K562 (cell line): ENCODE data around the gene IL24. TPM values are rescaled to one million over a fixed set of nuclear protein-coding genes. Genes with fewer than 3 reads are reported as not detected.

Source experiments
- ATAC-seq: fragments of 200-7000 bp; cut with Tn5 transposase; 3 replicates; pipeline ENCODE4 v1.9.1; 2020; ENCODE audit warnings: moderate library complexity
- BruUV-seq: library from RNA; stranded (reverse); fragments of 400-500 nt; replicated peaks from 2 replicates; lab custom pipeline; 2021; lab: Mats Ljungman, UMichigan
- CTCF ChIA-PET: fragments of 300-600 bp; formaldehyde crosslinking; extraction: SDS; loops from one replicate; lab custom pipeline; 2021; ENCODE audit warnings: low intra/inter-chr PET ratio; lab: Yijun Ruan, JAX
- POLR2A ChIA-PET: fragments of 300-600, 350-650 bp; sonication (Branson Sonifier 250); formaldehyde crosslinking; extraction: SDS; loops from one replicate; lab custom pipeline; 2021; ENCODE audit warnings: antibody characterized with exemption, inconsistent platforms; lab: Yijun Ruan, JAX
- DNase-seq, 4 experiments: peaks; one replicate each; pipeline versions ENCODE4 v3.0.0 to v3.0.0-alpha.2; 2011 to 2018; ENCODE audit warnings: low spot score in 3 of 4, mixed read lengths in 3 of 4; ENCODE audit errors: extremely low read depth in 1 of 4
- FAIRE-seq: peaks from 2 replicates; lab custom pipeline; 2011; peaks lifted over from hg19 to GRCh38; lab: Jason Lieb, UNC
- H2AFZ ChIP-seq: 2 replicates; pipeline ENCODE4 v1.6.0; 2011; ENCODE audit warnings: low read depth, low read length, control low read depth, inconsistent platforms
- H3K27ac ChIP-seq: fragments of 200-600 bp; 3 replicates; pipeline ENCODE4 v1.8.0; 2011; ENCODE audit warnings: low read depth, mild to moderate bottlenecking, control low read depth, inconsistent platforms, low read length, moderate library complexity, mixed read lengths; ENCODE audit errors: extremely low read depth
- H3K27me3 ChIP-seq, 2 experiments: fragments of 300-600 bp in 1 of 2; 2 replicates in 1 of 2; 3 replicates in 1 of 2; pipeline versions ENCODE4 v1.6.0 to v1.8.0; 2011; ENCODE audit warnings: inconsistent platforms in 2 of 2, low read length in 2 of 2, mild to moderate bottlenecking in 1 of 2, mixed read lengths in 1 of 2, moderate library complexity in 1 of 2; ENCODE audit not compliant: control insufficient read depth in 2 of 2, insufficient read depth in 2 of 2
- H3K36me3 ChIP-seq: fragments of 300-600 bp; 3 replicates; pipeline ENCODE4 v1.8.0; 2011; ENCODE audit warnings: mild to moderate bottlenecking, low read length, inconsistent platforms; ENCODE audit not compliant: control insufficient read depth, insufficient read depth
- H3K4me1 ChIP-seq, 2 experiments: fragments of 200-600 bp in 1 of 2; replicated peaks in 1 of 2; 2 replicates in 1 of 2; 3 replicates in 1 of 2; pipeline versions ENCODE4 v1.5.1 to v1.8.0; 2011; ENCODE audit warnings: inconsistent platforms in 2 of 2, low read length in 2 of 2, mild to moderate bottlenecking in 1 of 2, mixed read lengths in 1 of 2, moderate library complexity in 1 of 2; ENCODE audit not compliant: control insufficient read depth in 2 of 2, insufficient read depth in 2 of 2
- H3K4me2 ChIP-seq: 2 replicates; pipeline ENCODE4 v1.6.1; 2011; ENCODE audit warnings: low read length, control low read depth, inconsistent platforms, mixed read lengths; ENCODE audit not compliant: insufficient read depth
- H3K4me3 ChIP-seq: fragments of 200-600 bp; sonication (generic), shearing (Covaris generic); 2 replicates; pipeline ENCODE4 v1.5.1; 2016; ENCODE audit warnings: control low read depth, inconsistent platforms
- H3K79me2 ChIP-seq: fragments of 200-600 bp; 3 replicates; pipeline ENCODE4 v1.8.0; 2011; ENCODE audit warnings: low read length, inconsistent platforms; ENCODE audit not compliant: control insufficient read depth, insufficient read depth
- H3K9ac ChIP-seq, 2 experiments: 2 replicates each; pipeline versions ENCODE4 v1.6.0 to v1.6.1; 2011; ENCODE audit warnings: low read depth in 2 of 2, low read length in 2 of 2, control low read depth in 1 of 2, inconsistent platforms in 1 of 2, mild to moderate bottlenecking in 1 of 2, mixed read lengths in 1 of 2; ENCODE audit not compliant: insufficient read depth in 1 of 2
- H3K9me1 ChIP-seq: one replicate; pipeline ENCODE4 v1.6.0; 2011; ENCODE audit warnings: inconsistent platforms, mild to moderate bottlenecking, low read length, moderate library complexity; ENCODE audit not compliant: control insufficient read depth, insufficient read depth
- H3K9me3 ChIP-seq: replicated peaks from 2 replicates; pipeline ENCODE4 v1.5.1; 2011; ENCODE audit warnings: low read depth, low read length, inconsistent platforms; ENCODE audit not compliant: control insufficient read depth, insufficient read depth
- H4K20me1 ChIP-seq: replicated peaks from 2 replicates; pipeline ENCODE4 v1.6.1; 2011; ENCODE audit warnings: low read length, inconsistent platforms, mixed read lengths; ENCODE audit not compliant: control insufficient read depth, insufficient read depth
- ELF2 ChIP-seq: fragments of 250-450 bp; sonication (Bioruptor Pico); IDR thresholded peaks from 2 replicates; pipeline ENCODE4 v1.5.0; 2021; ENCODE audit warnings: mild to moderate bottlenecking
- FOXA3 ChIP-seq, 2 experiments: fragments of 450-650 bp in 1 of 2; sonication (generic) in 1 of 2; formaldehyde crosslinking; IDR thresholded peaks in 1 of 2; conservative IDR thresholded peaks in 1 of 2; 2 replicates each; pipeline versions ENCODE4 v1.4.0 to v1.8.0; 2020 to 2022; ENCODE audit warnings: mild to moderate bottlenecking in 2 of 2, missing genetic modification reagents in 1 of 2
- IFI16 ChIP-seq: fragments of 250-450 bp; sonication (Bioruptor Pico); IDR thresholded peaks from 2 replicates; pipeline ENCODE4 v2.1.2; 2022; ENCODE audit warnings: mild to moderate bottlenecking, inconsistent platforms
- KLF10 ChIP-seq: fragments of 250-450 bp; sonication (Bioruptor Pico); IDR thresholded peaks from 2 replicates; pipeline ENCODE4 v1.6.1; 2021; ENCODE audit warnings: matching md5 sums
- PCBP2 ChIP-seq: fragments of 200-400 bp; formaldehyde crosslinking; IDR thresholded peaks from 2 replicates; pipeline ENCODE4 v1.6.1; 2018; ENCODE audit warnings: low read length, low read depth, mild to moderate bottlenecking, moderate library complexity; ENCODE audit not compliant: poor library complexity, severe bottlenecking
- PHB ChIP-seq: fragments of 250-450 bp; sonication (Bioruptor Pico); IDR thresholded peaks from 2 replicates; pipeline ENCODE4 v1.5.0; 2021
- PHTF2 ChIP-seq: fragments of 250-450 bp; sonication (Bioruptor Pico); IDR thresholded peaks from 2 replicates; pipeline ENCODE4 v1.5.0; 2021; ENCODE audit warnings: mild to moderate bottlenecking
- SIN3B ChIP-seq: fragments of 450-650 bp; IDR thresholded peaks from 2 replicates; pipeline ENCODE4 v1.6.1; 2017; ENCODE audit warnings: low read depth, mild to moderate bottlenecking, moderate library complexity
- SMAD3 ChIP-seq: fragments of 450-650 bp; formaldehyde crosslinking; conservative IDR thresholded peaks from 2 replicates; pipeline ENCODE4 v1.4.0; 2020; ENCODE audit warnings: mild to moderate bottlenecking
- STAG1 ChIP-seq: sonication (generic); formaldehyde crosslinking; IDR thresholded peaks from 2 replicates; pipeline ENCODE4 v1.5.0; 2020; ENCODE audit warnings: missing genetic modification reagents, borderline replicate concordance
- ZNF586 ChIP-seq: fragments of 450-650 bp; formaldehyde crosslinking; conservative IDR thresholded peaks from 2 replicates; pipeline ENCODE4 v1.4.0; 2020; ENCODE audit warnings: mild to moderate bottlenecking, moderate library complexity
- WGBS: fragments of 100-300 bp; shearing (Covaris generic); methylation state at CpG from one replicate; pipeline ENCODE4 v1.1.6; 2016; ENCODE audit warnings: low coverage, mixed read lengths; ENCODE audit not compliant: insufficient coverage; ENCODE audit errors: missing lambda C conversion rate; 5-methylcytosine and 5-hydroxymethylcytosine counted together
- in situ Hi-C: fragments of 300-500 bp; cut with MboI; formaldehyde crosslinking; loops from 4 replicates; pipeline ENCODE4 v1.15.0; 2018; ENCODE audit warnings: inconsistent platforms, mixed read lengths
- intact Hi-C: fragments of 100-400 bp; cut with micrococcal nuclease; formaldehyde crosslinking; loops from 2 replicates; pipeline ENCODE4 v1.14.2; 2022
- polyA plus RNA-seq, 8 experiments: library from polyadenylated mRNA; depleted of rRNA in 4 of 8; stranded (reverse) in 5 of 8; unstranded in 3 of 8; fragments of >200 nt; fragmentation: Nextera tagmentation in 2 of 8; fragmentation: Illumina TruSeq in 1 of 8; extraction: Ambion mirVana in 2 of 8; extraction: Trizol in 1 of 8; gene quantifications; 2 replicates each; pipeline versions ENCODE4 v1.2.1 to v1.2.3, GENCODE V29; 2011 to 2014; ENCODE audit warnings: inconsistent platforms in 1 of 8, missing spikeins in 1 of 8
- total RNA-seq, 7 experiments: library from RNA; depleted of rRNA in 6 of 7; stranded (reverse); fragments of >200 nt in 6 of 7; fragmentation: Illumina TruSeq in 2 of 7; extraction: Trizol in 2 of 7; gene quantifications; 2 replicates each; pipeline versions ENCODE4 v1.2.1 to v1.2.3, GENCODE V29; 2011 to 2021; ENCODE audit warnings: low replicate concordance in 1 of 7
- TF ChIP-seq, protein P1 (sequence below): fragments of 450-650 bp; IDR thresholded peaks from 2 replicates; pipeline ENCODE4 v1.6.1; 2016; ENCODE audit warnings: mild to moderate bottlenecking, moderate library complexity

The IL24 gene
- total and polyA plus RNA-seq, 9 of the 15 experiments (the other 6 are each of a cell fraction or from before 2014, with no cell fraction given), result 0.04 to 0.19 TPM; not detected in 7

DNA sequence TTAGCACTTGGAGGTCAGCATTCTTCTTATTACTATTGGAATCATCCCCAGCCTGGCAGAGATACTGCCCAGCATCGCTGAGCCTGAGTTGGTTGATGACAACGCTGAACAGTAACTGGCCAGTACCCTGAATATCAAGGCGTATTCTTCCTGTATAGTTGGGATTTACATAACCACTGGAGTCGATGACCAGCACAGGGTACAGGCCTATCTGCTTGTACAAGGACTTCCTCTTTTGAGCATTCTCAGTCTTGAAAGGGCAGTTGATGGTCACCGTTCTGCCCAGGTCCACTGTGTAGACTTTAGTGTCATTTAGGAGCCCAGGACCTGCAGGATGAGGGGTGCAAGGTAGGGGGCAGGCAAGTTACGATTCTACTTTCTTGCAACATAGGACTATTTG, 40.2 kb downstream of the IL24 start:
- ATAC-seq (no peak), DNase-seq (peak in 1 of 4 experiments; percentile 27), FAIRE-seq (no peak)
- intact Hi-C loops, result loop anchor here (5.0 kb wide), 1 partner anchor 560 kb away; the partner anchor contains the start of gene CR1
- CTCF ChIA-PET, result interaction anchor here (4.1 to 7.6 kb wide), 2 partner anchors 44 to 140 kb away, joined by 34 to 83 read pairs; no protein-coding TSS in a partner anchor
- Histone ChIP-seq H3K9me1 (no peaks in the 10 kb centered on the region), H3K79me2 (no peaks in the 10 kb centered on the region), H3K9ac (no peak overlapping the region), H3K4me2 (no peak overlapping the region), H2AFZ (no peak overlapping the region; the same call in 1 of the 2 replicates), H3K4me3 (no peak overlapping the region), H3K4me1 (peaks cover 23 to 27% of the 10 kb centered on the region in 2 experiments), H3K9me3 (no peaks in the 10 kb centered on the region), H3K36me3 (no peaks in the 10 kb centered on the region), H3K27me3 (peaks cover 0 to 1% of the 10 kb centered on the region in 2 experiments; a peak in 2 of 5 replicates), H3K27ac (no peak overlapping the region), H4K20me1 (no peaks in the 10 kb centered on the region)
- no TSS peak for BruUV-seq
- in situ Hi-C loops, result loop anchor here (10.0 kb wide), 1 partner anchor 137 kb away; no protein-coding TSS in a partner anchor
- POLR2A ChIA-PET, result interaction anchor here (1.3 to 2.3 kb wide), 2 partner anchors 9 to 35 kb away, joined by 3 to 12 read pairs; partner anchors contain the start of gene PIGR
- WGBS, result 38% methylated on average over 6 of the region's 6 CpGs
- no peak for TF ChIP-seq ZNF586 (CRISPR knock-in tag)
- TF ChIP-seq FOXA3 (CRISPR knock-in tag; conservative IDR thresholded peaks at IDR 0.05 in 1 of 2, IDR thresholded peaks at IDR 0.05 in 1 of 2), result no peak
- no peak for TF ChIP-seq PCBP2
- TF ChIP-seq IFI16 (CRISPR knock-in tag), result no peak
- TF ChIP-seq STAG1, result no peak
- TF ChIP-seq ELF2 (CRISPR knock-in tag), result 0 out of 2 replicates have a peak, but pooled peaks have one; percentile 11
- no peak for TF ChIP-seq SMAD3
- no peak for TF ChIP-seq KLF10 (CRISPR knock-in tag)
- TF ChIP-seq PHB (CRISPR knock-in tag), result 0 out of 2 replicates have a peak, but pooled peaks have one; percentile 11
- no peak for TF ChIP-seq SIN3B
- TF ChIP-seq, protein P1, sequence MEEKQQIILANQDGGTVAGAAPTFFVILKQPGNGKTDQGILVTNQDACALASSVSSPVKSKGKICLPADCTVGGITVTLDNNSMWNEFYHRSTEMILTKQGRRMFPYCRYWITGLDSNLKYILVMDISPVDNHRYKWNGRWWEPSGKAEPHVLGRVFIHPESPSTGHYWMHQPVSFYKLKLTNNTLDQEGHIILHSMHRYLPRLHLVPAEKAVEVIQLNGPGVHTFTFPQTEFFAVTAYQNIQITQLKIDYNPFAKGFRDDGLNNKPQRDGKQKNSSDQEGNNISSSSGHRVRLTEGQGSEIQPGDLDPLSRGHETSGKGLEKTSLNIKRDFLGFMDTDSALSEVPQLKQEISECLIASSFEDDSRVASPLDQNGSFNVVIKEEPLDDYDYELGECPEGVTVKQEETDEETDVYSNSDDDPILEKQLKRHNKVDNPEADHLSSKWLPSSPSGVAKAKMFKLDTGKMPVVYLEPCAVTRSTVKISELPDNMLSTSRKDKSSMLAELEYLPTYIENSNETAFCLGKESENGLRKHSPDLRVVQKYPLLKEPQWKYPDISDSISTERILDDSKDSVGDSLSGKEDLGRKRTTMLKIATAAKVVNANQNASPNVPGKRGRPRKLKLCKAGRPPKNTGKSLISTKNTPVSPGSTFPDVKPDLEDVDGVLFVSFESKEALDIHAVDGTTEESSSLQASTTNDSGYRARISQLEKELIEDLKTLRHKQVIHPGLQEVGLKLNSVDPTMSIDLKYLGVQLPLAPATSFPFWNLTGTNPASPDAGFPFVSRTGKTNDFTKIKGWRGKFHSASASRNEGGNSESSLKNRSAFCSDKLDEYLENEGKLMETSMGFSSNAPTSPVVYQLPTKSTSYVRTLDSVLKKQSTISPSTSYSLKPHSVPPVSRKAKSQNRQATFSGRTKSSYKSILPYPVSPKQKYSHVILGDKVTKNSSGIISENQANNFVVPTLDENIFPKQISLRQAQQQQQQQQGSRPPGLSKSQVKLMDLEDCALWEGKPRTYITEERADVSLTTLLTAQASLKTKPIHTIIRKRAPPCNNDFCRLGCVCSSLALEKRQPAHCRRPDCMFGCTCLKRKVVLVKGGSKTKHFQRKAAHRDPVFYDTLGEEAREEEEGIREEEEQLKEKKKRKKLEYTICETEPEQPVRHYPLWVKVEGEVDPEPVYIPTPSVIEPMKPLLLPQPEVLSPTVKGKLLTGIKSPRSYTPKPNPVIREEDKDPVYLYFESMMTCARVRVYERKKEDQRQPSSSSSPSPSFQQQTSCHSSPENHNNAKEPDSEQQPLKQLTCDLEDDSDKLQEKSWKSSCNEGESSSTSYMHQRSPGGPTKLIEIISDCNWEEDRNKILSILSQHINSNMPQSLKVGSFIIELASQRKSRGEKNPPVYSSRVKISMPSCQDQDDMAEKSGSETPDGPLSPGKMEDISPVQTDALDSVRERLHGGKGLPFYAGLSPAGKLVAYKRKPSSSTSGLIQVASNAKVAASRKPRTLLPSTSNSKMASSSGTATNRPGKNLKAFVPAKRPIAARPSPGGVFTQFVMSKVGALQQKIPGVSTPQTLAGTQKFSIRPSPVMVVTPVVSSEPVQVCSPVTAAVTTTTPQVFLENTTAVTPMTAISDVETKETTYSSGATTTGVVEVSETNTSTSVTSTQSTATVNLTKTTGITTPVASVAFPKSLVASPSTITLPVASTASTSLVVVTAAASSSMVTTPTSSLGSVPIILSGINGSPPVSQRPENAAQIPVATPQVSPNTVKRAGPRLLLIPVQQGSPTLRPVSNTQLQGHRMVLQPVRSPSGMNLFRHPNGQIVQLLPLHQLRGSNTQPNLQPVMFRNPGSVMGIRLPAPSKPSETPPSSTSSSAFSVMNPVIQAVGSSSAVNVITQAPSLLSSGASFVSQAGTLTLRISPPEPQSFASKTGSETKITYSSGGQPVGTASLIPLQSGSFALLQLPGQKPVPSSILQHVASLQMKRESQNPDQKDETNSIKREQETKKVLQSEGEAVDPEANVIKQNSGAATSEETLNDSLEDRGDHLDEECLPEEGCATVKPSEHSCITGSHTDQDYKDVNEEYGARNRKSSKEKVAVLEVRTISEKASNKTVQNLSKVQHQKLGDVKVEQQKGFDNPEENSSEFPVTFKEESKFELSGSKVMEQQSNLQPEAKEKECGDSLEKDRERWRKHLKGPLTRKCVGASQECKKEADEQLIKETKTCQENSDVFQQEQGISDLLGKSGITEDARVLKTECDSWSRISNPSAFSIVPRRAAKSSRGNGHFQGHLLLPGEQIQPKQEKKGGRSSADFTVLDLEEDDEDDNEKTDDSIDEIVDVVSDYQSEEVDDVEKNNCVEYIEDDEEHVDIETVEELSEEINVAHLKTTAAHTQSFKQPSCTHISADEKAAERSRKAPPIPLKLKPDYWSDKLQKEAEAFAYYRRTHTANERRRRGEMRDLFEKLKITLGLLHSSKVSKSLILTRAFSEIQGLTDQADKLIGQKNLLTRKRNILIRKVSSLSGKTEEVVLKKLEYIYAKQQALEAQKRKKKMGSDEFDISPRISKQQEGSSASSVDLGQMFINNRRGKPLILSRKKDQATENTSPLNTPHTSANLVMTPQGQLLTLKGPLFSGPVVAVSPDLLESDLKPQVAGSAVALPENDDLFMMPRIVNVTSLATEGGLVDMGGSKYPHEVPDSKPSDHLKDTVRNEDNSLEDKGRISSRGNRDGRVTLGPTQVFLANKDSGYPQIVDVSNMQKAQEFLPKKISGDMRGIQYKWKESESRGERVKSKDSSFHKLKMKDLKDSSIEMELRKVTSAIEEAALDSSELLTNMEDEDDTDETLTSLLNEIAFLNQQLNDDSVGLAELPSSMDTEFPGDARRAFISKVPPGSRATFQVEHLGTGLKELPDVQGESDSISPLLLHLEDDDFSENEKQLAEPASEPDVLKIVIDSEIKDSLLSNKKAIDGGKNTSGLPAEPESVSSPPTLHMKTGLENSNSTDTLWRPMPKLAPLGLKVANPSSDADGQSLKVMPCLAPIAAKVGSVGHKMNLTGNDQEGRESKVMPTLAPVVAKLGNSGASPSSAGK, result no peak
- TF ChIP-seq PHTF2, result no peak
